MV-4-11 (cell line): ENCODE data around the gene SYNE1.
A peak's percentile ranks its signal among the peaks of the same experiment; 100 is the strongest.
"Not testable (repeated sequence)": the region's sequence is repeated elsewhere in the genome, so short reads cannot be mapped to it uniquely, and the experiment has no call there.

Experiments used
- DNase-seq: peaks from one replicate; lab custom pipeline; 2025; lab: John Stamatoyannopoulos, UW

The SYNE1 gene

GRCh38 chr6:152098683-152099082 is 538.5 kb downstream of the SYNE1 start:
- no peak for DNase-seq

- no peak for DNase-seq
Observed at GRCh38 chr6:152096863-152097496, 540.2 kb downstream of the SYNE1 start.

DNA sequence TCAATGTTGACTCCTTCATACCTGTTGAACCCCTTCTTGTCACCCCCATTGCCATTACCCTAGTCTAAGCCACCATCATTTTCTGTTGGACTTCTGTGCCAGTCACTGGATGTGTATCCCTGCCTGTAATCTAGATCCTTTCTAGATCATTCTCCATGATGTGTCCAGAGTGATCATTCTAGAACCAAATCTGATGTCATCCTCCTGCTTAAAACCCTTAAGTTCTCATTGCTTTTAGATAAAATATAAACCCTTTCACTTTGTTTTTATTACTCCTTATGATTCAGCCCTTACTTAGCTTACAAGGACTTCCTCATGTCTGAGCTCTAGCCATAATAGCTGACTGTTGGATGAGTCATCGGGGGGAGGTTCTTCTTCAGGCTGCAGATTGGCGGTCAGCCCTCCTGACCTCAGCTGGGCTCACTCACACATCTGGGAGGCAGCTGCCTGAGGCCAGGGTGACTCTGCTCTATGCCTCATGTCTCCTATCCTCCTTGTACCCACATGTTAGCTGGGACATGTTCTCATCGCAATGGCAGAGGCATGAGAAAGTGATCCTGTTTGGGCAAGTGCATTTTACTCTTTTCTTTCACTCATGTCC is 542.1 kb downstream of the SYNE1 start:
- peak; percentile 98 for DNase-seq

GRCh38 chr6:152094276-152094675 is 542.9 kb downstream of the SYNE1 start:
- no peak for DNase-seq

GRCh38 chr6:152093711-152094110 is 543.5 kb downstream of the SYNE1 start:
- no peak for DNase-seq

GRCh38 chr6:152091851-152092341 is 545.3 kb downstream of the SYNE1 start:
- DNase-seq: no peak

- no peak for DNase-seq
Observed at GRCh38 chr6:152091201-152091600, 546.0 kb downstream of the SYNE1 start.

DNA sequence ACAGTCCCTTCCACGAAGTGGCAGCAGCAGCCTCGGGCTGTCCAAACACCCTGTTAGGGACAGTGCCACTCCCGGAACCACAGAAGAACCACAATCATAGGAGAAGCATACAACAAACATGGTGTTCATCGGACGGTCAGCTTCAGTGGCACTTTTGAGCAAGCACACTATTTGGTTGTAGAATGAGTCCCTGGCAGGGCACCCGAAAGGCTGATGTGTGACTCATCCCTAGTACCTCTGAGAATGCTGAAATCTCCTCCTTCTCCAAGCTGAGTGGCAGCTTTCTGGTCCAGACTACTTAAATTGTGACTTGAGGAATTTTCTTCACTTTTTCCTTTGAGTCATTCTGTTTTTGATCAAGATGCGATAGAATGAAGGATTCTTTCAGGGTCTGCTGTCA is 547.2 kb downstream of the SYNE1 start:
- no peak for DNase-seq

- DNase-seq: no peak
Observed at GRCh38 chr6:152087701-152088100, 549.5 kb downstream of the SYNE1 start.

DNA sequence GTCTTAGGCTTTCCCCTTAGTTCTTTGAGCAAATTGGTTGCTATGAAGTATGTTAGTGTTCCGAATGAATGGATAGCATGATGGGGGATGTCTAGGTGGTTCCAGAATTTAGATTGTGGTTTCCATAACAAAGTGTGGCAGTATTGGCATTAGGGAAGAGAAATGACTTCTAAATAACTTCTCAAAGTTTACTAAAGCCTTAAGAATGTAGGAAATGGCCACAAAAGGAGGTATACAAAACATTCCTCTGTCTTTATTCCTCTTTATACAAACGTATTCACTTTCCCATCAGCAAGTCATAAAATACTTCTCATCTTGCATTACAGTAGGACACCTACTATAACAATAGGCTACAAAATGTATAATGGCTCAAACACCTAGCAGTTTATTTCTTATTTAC is 550.1 kb downstream of the SYNE1 start:
- no peak for DNase-seq

GRCh38 chr6:152086223-152086873 is 550.8 kb downstream of the SYNE1 start:
- no peak for DNase-seq

- DNase-seq: no peak
Observed at GRCh38 chr6:152085451-152085921, 551.7 kb downstream of the SYNE1 start.

DNA sequence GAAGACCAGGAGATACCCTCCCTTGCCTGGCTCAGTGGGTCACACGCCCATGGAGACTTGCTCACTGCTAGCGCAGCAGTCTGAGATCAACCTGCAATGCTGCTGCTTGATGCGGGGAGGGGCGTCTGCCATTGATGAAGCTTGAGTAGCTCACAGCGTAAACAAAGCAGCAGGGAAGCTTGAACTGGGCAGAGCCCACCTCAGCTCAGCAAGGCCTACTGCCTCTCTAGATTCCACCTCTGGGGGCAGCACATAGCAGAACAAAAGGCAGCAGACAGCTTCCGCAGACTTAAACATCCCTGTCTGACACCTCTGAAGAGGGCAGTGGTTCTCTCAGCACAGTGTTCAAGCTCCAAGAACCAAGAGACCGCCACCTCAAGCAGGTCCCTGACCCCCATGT is 558.4 kb downstream of the SYNE1 start:
- DNase-seq: no peak

GRCh38 chr6:152078001-152078400 is 559.2 kb downstream of the SYNE1 start:
- DNase-seq: no peak

- DNase-seq: not testable (repeated sequence)
Observed at GRCh38 chr6:152076242-152076641, 560.9 kb downstream of the SYNE1 start.

GRCh38 chr6:152071843-152072242 is 565.3 kb downstream of the SYNE1 start:
- no peak for DNase-seq
